ENCODE measurements around the gene MYO3B. TPM values are rescaled to one million over a fixed set of nuclear protein-coding genes. Genes with fewer than 3 reads are reported as not detected.

The MYO3B gene
- total RNA-seq, 1 experiment from 2014 or later: 0.50 TPM

- Mint-ChIP-seq H3K27me3 (ENCODE audit: low read depth) (peaks cover 2% of the 10 kb centered on the region), H3K9me3 (peaks cover 31% of the 10 kb centered on the region), H3K27ac (no peak overlapping the region), H3K36me3 (peaks cover 31% of the 10 kb centered on the region), H3K4me1 (peaks cover 6% of the 10 kb centered on the region), H3K4me3 (no peak overlapping the region)
- TF ChIP-seq ZNF232 (CRISPR knock-in tag; IDR thresholded peaks at IDR 0.05): no peak
- no peak for TF ChIP-seq TEAD4 (CRISPR knock-in tag; IDR thresholded peaks at IDR 0.05)
- no peak for TF ChIP-seq FOXJ3 (CRISPR knock-in tag; IDR thresholded peaks at IDR 0.05; ENCODE audit: borderline replicate concordance)
- no peak for TF ChIP-seq MAX (CRISPR knock-in tag; IDR thresholded peaks at IDR 0.05)
- TF ChIP-seq, protein P1, sequence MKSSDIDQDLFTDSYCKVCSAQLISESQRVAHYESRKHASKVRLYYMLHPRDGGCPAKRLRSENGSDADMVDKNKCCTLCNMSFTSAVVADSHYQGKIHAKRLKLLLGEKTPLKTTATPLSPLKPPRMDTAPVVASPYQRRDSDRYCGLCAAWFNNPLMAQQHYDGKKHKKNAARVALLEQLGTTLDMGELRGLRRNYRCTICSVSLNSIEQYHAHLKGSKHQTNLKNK (CRISPR knock-in tag; IDR thresholded peaks at IDR 0.05): no peak
- TF ChIP-seq USF2 (CRISPR knock-in tag; IDR thresholded peaks at IDR 0.05): no peak
- TF ChIP-seq HMGXB4 (CRISPR knock-in tag; IDR thresholded peaks at IDR 0.05): no peak
- TF ChIP-seq GTF2I (CRISPR knock-in tag; conservative IDR thresholded peaks at IDR 0.05): no peak
- TF ChIP-seq MYBL2 (CRISPR knock-in tag; IDR thresholded peaks at IDR 0.05): no peak
- no peak for TF ChIP-seq ZNF263 (CRISPR knock-in tag; IDR thresholded peaks at IDR 0.05; ENCODE audit: low read depth)
- no peak for TF ChIP-seq ESRRA (CRISPR knock-in tag; IDR thresholded peaks at IDR 0.05; ENCODE audit: borderline replicate concordance)
- TF ChIP-seq RORB (CRISPR knock-in tag; IDR thresholded peaks at IDR 0.05): no peak
- ATAC-seq (no peak), DNase-seq (ENCODE audit: low spot score) (no peak)
- ChIA-PET CTCF (no interaction called here), POLR2A (no interaction called here)
Observed at GRCh38 chr2:170148161-170148560, 29.8 kb upstream of the MYO3B start.

- no peak overlapping the region for H3K27ac Mint-ChIP-seq
- peaks cover 39% of the 10 kb centered on the region for H3K36me3 Mint-ChIP-seq
- peaks cover 2% of the 10 kb centered on the region; the same call in 1 of the 2 replicates for H3K27me3 Mint-ChIP-seq (ENCODE audit: low read depth)
- H3K4me3 Mint-ChIP-seq: no peak overlapping the region
- no peak for DNase-seq (ENCODE audit: low spot score)
- ChIA-PET POLR2A (no interaction called here), CTCF (no interaction called here)
- peaks cover 34% of the 10 kb centered on the region for H3K4me1 Mint-ChIP-seq
- TF ChIP-seq ETV6 (CRISPR knock-in tag; IDR thresholded peaks at IDR 0.05): no peak
- TF ChIP-seq FOXJ3 (CRISPR knock-in tag; IDR thresholded peaks at IDR 0.05; ENCODE audit: borderline replicate concordance): no peak
- no peak for TF ChIP-seq EMX1 (CRISPR knock-in tag; IDR thresholded peaks at IDR 0.05)
- TF ChIP-seq ZNF396 (CRISPR knock-in tag; IDR thresholded peaks at IDR 0.05; ENCODE audit: borderline replicate concordance): no peak
- TF ChIP-seq ESRRA (CRISPR knock-in tag; IDR thresholded peaks at IDR 0.05; ENCODE audit: borderline replicate concordance): no peak
- no peak for ATAC-seq
- peaks cover 36% of the 10 kb centered on the region for H3K9me3 Mint-ChIP-seq
Observed at GRCh38 chr2:170152421-170152820, 25.5 kb upstream of the MYO3B start.

- Mint-ChIP-seq H3K27me3 (ENCODE audit: low read depth) (no peaks in the 10 kb centered on the region; the same call in 1 of the 2 replicates), H3K9me3 (peaks cover 26% of the 10 kb centered on the region), H3K4me3 (no peak overlapping the region), H3K36me3 (peaks cover 24% of the 10 kb centered on the region), H3K27ac (peak overlapping the region; percentile 93), H3K4me1 (peaks cover 37% of the 10 kb centered on the region)
- CTCF ChIA-PET: interaction anchor here (0.7 to 1.5 kb wide), 7 partner anchors 13 to 703 kb away, joined by 3 to 4 read pairs (median 3); no protein-coding TSS in a partner anchor
- ATAC-seq (peak; percentile 83), DNase-seq (ENCODE audit: low spot score) (no peak)
- POLR2A ChIA-PET: interaction anchor here (1.0 kb wide), 1 partner anchor 12 kb away, joined by 4 read pairs; no protein-coding TSS in a partner anchor
- TF ChIP-seq KAT7 (CRISPR knock-in tag; IDR thresholded peaks at IDR 0.05; ENCODE audit: borderline replicate concordance): no peak
- no peak for TF ChIP-seq TEAD1 (CRISPR knock-in tag; IDR thresholded peaks at IDR 0.05)
- no peak for TF ChIP-seq ZNF317 (CRISPR knock-in tag; IDR thresholded peaks at IDR 0.05; ENCODE audit: borderline replicate concordance, low read depth)
- TF ChIP-seq CTCF (IDR thresholded peaks at IDR 0.05): no peak
- peak; percentile 54; the same call in 1 of the 2 replicates for TF ChIP-seq FOXP4 (CRISPR knock-in tag; IDR thresholded peaks at IDR 0.05)
Observed at GRCh38 chr2:170155022-170155722, 22.8 kb upstream of the MYO3B start.

Measured in WTC11 (cell line).